Uterus (tissue), 4 donors: Measurements from ENCODE around the gene SLC35A1. TPM values are rescaled to one million over a fixed set of nuclear protein-coding genes. Genes with fewer than 3 reads are reported as not detected.

Experiments used
- DNase-seq, 2 donors: peaks; one replicate each; pipeline ENCODE4 v3.0.0-alpha.2; 2019 to 2020
- H3K27ac ChIP-seq, 2 donors: fragments of 200-600 bp; sonication (generic); 1 replicate in 1 of 2; 2 replicates in 1 of 2; pipeline ENCODE4 v1.5.1; 2016 to 2018
- H3K27me3 ChIP-seq, 2 donors: fragments of 200-600 bp; sonication (generic); one replicate each; pipeline ENCODE4 v1.5.1; 2018 to 2019; ENCODE audit warnings: control low read depth in 1 of 2
- H3K36me3 ChIP-seq, 2 donors: fragments of 200-600 bp; sonication (generic); one replicate each; pipeline ENCODE4 v1.5.1; 2019; ENCODE audit warnings: control low read depth in 1 of 2
- H3K4me1 ChIP-seq, 2 donors: fragments of 200-600 bp; sonication (generic); one replicate each; pipeline ENCODE4 v1.5.1; 2018 to 2019; ENCODE audit warnings: control low read depth in 1 of 2
- H3K4me3 ChIP-seq, 2 donors: fragments of 200-600 bp; sonication (generic); 1 replicate in 1 of 2; 2 replicates in 1 of 2; pipeline ENCODE4 v1.5.1; 2018 to 2019; ENCODE audit warnings: mild to moderate bottlenecking in 1 of 2
- H3K9me3 ChIP-seq, 2 donors: fragments of 200-600 bp; sonication (generic); one replicate each; pipeline ENCODE4 v1.5.1; 2019; ENCODE audit warnings: control low read depth in 1 of 2
- CTCF ChIP-seq, 4 experiments: fragments of 200-600 bp in 2 of 4; fragments of 450-650 bp in 2 of 4; sonication (generic) in 2 of 4; IDR thresholded peaks; one replicate each; pipeline ENCODE4 v1.5.1; 2016 to 2019; ENCODE audit warnings: antibody characterized with exemption in 4 of 4, mild to moderate bottlenecking in 2 of 4, moderate library complexity in 1 of 4
- POLR2A ChIP-seq, 2 donors: fragments of 450-650 bp; IDR thresholded peaks; one replicate each; pipeline ENCODE4 v1.6.1; 2016; ENCODE audit warnings: antibody characterized with exemption in 2 of 2, mild to moderate bottlenecking in 1 of 2, moderate library complexity in 1 of 2
- intact Hi-C: fragments of 100-400 bp; cut with DNase I; formaldehyde crosslinking; loops from one replicate; pipeline ENCODE4 v1.15.1; 2023; ENCODE audit warnings: low total_unique reads
- total RNA-seq, 4 donors: library from RNA; depleted of rRNA in 3 of 4; stranded (reverse); fragments of >200 nt in 3 of 4; gene quantifications; one replicate each; pipeline versions ENCODE4 v1.1.0 to v1.2.4, GENCODE V29; 2014 to 2023
- donor health status: DM: yes; HTN: yes; CAD: no.

SLC35A1 gene
- 10 to 100 TPM; 17.6 to 38.0 (median 25.8) TPM for total RNA-seq

GRCh38 chr6:87472525-87473418 lies at the start of gene SLC35A1:
Gene SLC35A1 (plus strand): TSS chr6:87472974. CDS start chr6:87473004, 30 bp downstream.
- Histone ChIP-seq H3K27ac (peak within 1 kb of the TSS; percentile 90 to 93), H3K27me3 (no peaks in the 10 kb centered on the region), H3K36me3 (no peaks in the 10 kb centered on the region), H3K4me3 (peak within 1 kb of the TSS; percentile 60 to 80), H3K9me3 (no peaks in the 10 kb centered on the region), H3K4me1 (peaks cover 0 to 5% of the 10 kb centered on the region in 2 donors)
- intact Hi-C loops: no loop called here
- peak; percentile 34 to 71 for TF ChIP-seq POLR2A (IDR thresholded peaks at IDR 0.05)
- TF ChIP-seq CTCF (IDR thresholded peaks at IDR 0.05): peak; percentile 19 to 52 (median 28)
- peak; percentile 81 to 84 for DNase-seq

- Histone ChIP-seq H3K27me3 (no peaks in the 10 kb centered on the region), H3K36me3 (no peaks in the 10 kb centered on the region), H3K27ac (no peak overlapping the region), H3K4me3 (no peak overlapping the region), H3K9me3 (no peaks in the 10 kb centered on the region), H3K4me1 (no peaks in the 10 kb centered on the region)
- no peak for TF ChIP-seq POLR2A (IDR thresholded peaks at IDR 0.05)
- no peak for TF ChIP-seq CTCF (IDR thresholded peaks at IDR 0.05)
- intact Hi-C loops: no loop called here
- no peak for DNase-seq
These were observed 46.0 kb upstream of the SLC35A1 start for GRCh38 chr6:87426789-87427188.

- Histone ChIP-seq H3K27ac (no peak overlapping the region), H3K27me3 (no peaks in the 10 kb centered on the region), H3K4me1 (no peaks in the 10 kb centered on the region), H3K4me3 (no peak overlapping the region), H3K36me3 (no peaks in the 10 kb centered on the region), H3K9me3 (no peaks in the 10 kb centered on the region)
- intact Hi-C loops: no loop called here
- DNase-seq: no peak
- no peak for TF ChIP-seq POLR2A (IDR thresholded peaks at IDR 0.05)
- TF ChIP-seq CTCF (IDR thresholded peaks at IDR 0.05): no peak
These were observed 42.3 kb upstream of the SLC35A1 start for GRCh38 chr6:87430499-87430898.

- Histone ChIP-seq H3K27me3 (no peaks in the 10 kb centered on the region), H3K4me1 (no peaks in the 10 kb centered on the region), H3K4me3 (no peak overlapping the region), H3K9me3 (no peaks in the 10 kb centered on the region), H3K27ac (no peak overlapping the region), H3K36me3 (no peaks in the 10 kb centered on the region)
- DNase-seq: no peak
- intact Hi-C loops: no loop called here
- no peak for TF ChIP-seq CTCF (IDR thresholded peaks at IDR 0.05)
- no peak for TF ChIP-seq POLR2A (IDR thresholded peaks at IDR 0.05)
These were observed 41.5 kb upstream of the SLC35A1 start for GRCh38 chr6:87431263-87431662.

GRCh38 chr6:87436435-87436834 lies 36.3 kb upstream of the SLC35A1 start:
- H3K9me3 ChIP-seq: no peaks in the 10 kb centered on the region
- no peak overlapping the region for H3K27ac ChIP-seq
- H3K36me3 ChIP-seq: no peaks in the 10 kb centered on the region
- no peaks in the 10 kb centered on the region for H3K4me1 ChIP-seq
- no peaks in the 10 kb centered on the region for H3K27me3 ChIP-seq
- intact Hi-C loops: no loop called here
- no peak overlapping the region for H3K4me3 ChIP-seq
- TF ChIP-seq CTCF (IDR thresholded peaks at IDR 0.05): no peak
- peak in 1 of 2 donors; percentile 15 for DNase-seq
